Measurements from ENCODE around the gene GLIPR1L2.

DNA sequence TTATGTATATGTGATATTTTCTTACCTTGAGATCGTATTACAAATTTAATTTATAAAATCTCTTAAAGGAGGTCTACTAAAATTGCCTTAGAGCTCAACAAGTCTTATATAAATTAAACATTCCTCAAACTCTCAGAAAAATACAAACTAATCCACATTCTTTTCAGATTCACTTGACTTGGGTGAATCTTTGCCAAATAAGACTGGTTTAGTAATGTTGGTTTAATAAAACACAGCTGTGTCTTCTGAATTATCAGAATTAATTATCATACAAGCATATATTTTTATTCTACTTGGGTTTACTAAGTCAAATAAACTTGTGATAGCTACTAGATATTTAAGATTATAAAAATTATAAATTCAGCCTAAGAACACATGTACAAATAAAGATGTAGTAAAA, 13.3 kb downstream of the GLIPR1L2 start:
- TF ChIP-seq, protein P1, sequence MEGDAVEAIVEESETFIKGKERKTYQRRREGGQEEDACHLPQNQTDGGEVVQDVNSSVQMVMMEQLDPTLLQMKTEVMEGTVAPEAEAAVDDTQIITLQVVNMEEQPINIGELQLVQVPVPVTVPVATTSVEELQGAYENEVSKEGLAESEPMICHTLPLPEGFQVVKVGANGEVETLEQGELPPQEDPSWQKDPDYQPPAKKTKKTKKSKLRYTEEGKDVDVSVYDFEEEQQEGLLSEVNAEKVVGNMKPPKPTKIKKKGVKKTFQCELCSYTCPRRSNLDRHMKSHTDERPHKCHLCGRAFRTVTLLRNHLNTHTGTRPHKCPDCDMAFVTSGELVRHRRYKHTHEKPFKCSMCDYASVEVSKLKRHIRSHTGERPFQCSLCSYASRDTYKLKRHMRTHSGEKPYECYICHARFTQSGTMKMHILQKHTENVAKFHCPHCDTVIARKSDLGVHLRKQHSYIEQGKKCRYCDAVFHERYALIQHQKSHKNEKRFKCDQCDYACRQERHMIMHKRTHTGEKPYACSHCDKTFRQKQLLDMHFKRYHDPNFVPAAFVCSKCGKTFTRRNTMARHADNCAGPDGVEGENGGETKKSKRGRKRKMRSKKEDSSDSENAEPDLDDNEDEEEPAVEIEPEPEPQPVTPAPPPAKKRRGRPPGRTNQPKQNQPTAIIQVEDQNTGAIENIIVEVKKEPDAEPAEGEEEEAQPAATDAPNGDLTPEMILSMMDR (IDR thresholded peaks at IDR 0.05; ENCODE audit: insufficient read depth, low read depth, low read length) = no peak
- no peak for TF ChIP-seq EZH2 (IDR thresholded peaks at IDR 0.05; ENCODE audit: insufficient read depth, low read length)

Measured in astrocyte (in vitro differentiated cells and primary cell).